GM13977 (cell line): ENCODE measurements around the gene ULK4.
"Not testable (repeated sequence)": the region's sequence is repeated elsewhere in the genome, so short reads cannot be mapped to it uniquely, and the experiment has no call there.

Experiments
- DNase-seq: peaks from one replicate; pipeline ENCODE4 v3.0.0; 2012; ENCODE audit warnings: low spot score
- in situ Hi-C: fragments of 300-500 bp; cut with MboI; formaldehyde crosslinking; loops from one replicate; pipeline ENCODE4 v1.12.0; 2022; ENCODE audit warnings: low sequenced_read_pairs, low pct_unique_long_range_greater_than_20kb, mixed read lengths, inconsistent platforms; ENCODE audit not compliant: unreplicated experiment
- TF ChIP-seq, protein P1 (sequence below): IDR thresholded peaks from 2 replicates; pipeline ENCODE4 v1.5.1; 2012; ENCODE audit warnings: mild to moderate bottlenecking, control low read depth; ENCODE audit not compliant: insufficient read depth; ENCODE audit errors: extremely low read depth, missing control alignments

The ULK4 gene

DNA sequence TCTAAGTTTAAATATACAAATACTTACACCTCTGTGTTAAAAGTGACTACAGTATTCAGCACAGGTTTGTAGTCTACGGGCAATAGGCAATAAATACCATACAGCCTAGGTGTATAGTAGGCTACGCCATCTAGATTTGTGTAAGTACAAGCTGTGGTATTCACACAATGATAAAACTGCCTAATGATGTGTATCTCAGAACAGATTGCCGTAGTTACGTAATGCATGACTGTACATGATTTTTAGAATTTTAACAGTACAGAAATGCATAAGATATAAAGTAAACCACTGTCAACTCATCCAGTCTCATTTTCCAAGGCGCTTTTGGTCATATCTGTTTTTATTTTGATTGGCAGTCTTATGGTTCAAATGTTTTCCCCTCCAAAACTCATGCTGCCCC lies 396.9 kb downstream of the ULK4 start:
- no peak for DNase-seq
- in situ Hi-C loops, result no loop called here

DNA sequence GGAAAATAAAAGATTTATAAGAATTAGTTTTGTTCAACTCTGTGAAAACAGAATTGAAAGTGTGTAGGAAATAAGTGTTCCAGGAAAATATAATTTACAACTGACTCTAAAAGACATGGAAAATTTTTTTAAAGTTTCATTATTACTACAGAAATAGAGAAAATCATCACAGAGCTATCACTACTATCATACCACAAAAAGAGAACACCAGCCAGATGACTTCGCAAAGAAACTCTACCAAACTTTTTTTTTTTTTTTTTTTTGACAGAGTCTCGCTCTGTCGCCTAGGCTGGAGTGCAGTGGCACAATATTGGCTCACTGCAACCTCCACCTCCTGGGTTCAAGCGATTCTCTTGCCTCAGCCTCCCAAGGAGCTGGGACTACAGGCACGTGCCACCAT lies 405.7 kb downstream of the ULK4 start:
- DNase-seq, in situ Hi-C loops: not testable (repeated sequence)

More for the DNA sequence above, 396.9 kb downstream of the ULK4 start:
- TF ChIP-seq, protein P1, sequence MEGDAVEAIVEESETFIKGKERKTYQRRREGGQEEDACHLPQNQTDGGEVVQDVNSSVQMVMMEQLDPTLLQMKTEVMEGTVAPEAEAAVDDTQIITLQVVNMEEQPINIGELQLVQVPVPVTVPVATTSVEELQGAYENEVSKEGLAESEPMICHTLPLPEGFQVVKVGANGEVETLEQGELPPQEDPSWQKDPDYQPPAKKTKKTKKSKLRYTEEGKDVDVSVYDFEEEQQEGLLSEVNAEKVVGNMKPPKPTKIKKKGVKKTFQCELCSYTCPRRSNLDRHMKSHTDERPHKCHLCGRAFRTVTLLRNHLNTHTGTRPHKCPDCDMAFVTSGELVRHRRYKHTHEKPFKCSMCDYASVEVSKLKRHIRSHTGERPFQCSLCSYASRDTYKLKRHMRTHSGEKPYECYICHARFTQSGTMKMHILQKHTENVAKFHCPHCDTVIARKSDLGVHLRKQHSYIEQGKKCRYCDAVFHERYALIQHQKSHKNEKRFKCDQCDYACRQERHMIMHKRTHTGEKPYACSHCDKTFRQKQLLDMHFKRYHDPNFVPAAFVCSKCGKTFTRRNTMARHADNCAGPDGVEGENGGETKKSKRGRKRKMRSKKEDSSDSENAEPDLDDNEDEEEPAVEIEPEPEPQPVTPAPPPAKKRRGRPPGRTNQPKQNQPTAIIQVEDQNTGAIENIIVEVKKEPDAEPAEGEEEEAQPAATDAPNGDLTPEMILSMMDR, result no peak

DNA sequence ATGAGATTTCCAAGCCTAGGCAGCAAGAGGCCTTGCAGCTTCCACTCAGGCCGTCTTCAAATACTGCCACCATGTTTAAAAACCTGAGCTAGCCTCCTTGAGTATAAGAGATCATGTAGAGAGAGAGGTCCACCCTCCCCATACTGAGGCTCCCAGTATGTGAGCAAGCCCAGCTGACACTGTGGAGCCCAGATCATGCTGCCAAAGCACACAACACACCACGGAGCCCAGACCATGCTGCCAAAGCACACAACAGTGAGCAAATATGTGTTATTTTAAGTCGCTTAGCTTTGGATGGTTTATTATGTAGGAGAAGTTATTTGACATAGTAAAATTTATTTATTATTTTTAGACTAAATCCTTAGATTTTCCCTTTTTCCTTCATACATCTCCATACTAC lies 428.9 kb downstream of the ULK4 start:
- no peak for DNase-seq
- in situ Hi-C loops, result no loop called here
- TF ChIP-seq, protein P1, result no peak

DNA sequence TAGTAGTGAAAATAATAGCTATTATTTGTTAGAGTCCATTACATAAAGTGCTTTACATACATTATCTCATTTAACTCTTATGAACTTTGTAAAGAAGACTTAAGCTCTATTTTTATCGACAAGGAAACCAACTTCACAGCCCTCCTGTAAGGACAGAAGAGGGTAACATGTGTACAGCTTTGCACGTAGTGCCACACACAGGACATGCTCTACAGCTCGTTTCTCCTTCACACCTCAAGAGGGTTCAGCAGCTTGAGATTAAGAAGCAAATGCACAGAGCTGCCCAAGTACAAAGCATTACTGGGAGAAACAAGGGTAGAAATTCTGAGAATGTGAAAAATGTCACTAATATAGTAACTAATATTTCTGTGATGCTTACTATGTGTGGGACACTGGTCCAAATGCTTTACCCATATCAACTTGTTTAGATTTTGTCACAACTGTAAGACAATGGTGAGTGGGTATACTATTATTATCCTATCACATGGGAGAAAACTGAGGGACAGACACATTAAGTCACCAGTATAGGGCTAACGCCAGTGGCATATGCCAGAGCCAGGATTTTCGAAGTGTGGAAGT lies 434.8 kb downstream of the ULK4 start:
- in situ Hi-C loops, result no loop called here
- DNase-seq, result no peak
- TF ChIP-seq, protein P1, result no peak

DNA sequence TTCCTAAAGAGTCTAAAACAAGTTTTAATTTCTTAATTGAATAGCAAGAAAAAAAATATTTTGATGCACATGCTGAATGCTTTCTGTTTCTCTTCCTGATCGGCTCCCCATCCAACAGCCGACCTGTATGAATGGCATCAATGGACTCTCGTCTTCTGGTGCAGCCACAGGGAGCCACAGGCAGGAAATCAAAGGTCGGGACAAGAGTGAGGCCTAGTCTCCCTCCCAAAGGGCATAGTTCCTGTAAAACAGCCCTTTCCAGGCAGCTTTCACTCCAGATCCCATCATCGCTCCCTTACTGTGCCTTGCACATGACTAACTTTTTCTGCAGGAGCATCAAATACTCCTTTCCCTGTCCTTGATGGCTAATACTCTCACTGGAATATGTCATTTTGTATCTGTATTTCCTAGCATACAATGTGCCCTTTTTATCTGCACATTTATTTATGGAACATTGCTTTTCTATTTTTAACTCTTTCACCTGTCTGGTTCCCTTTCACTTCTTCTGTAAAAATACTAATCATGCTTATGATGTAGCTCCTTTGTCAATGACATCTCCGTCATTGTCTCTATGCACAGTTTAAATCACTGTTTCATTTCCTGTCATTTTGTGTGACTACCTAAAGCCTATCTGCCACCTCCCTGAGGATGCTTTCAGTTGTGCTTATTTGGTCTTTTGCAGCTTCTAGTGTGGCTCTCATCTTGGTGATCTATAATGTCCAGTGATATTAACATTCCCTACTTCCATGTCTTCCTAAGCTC lies 436.4 kb downstream of the ULK4 start:
- DNase-seq, result peak; percentile 55
- TF ChIP-seq, protein P1, result no peak
- in situ Hi-C loops, result no loop called here

DNA sequence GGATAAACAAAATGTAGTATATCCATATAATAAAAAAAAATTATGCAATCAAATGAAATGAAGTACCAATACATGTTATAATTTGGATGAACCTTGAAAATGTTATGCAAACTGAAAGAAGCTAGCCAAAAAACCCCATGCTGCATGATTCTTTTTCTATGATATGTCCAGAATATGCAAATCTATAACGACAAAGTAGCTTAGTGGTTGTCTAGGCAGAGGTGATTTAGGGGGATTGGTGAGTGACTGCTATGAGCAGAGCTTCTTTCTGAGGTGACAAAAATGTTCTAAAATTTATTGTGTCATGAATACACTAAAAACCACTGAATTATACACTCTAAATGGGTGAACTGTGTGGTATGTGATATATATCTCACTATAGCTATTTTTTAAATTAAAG lies 438.0 kb downstream of the ULK4 start:
- TF ChIP-seq, protein P1, result no peak
- in situ Hi-C loops, result no loop called here

DNA sequence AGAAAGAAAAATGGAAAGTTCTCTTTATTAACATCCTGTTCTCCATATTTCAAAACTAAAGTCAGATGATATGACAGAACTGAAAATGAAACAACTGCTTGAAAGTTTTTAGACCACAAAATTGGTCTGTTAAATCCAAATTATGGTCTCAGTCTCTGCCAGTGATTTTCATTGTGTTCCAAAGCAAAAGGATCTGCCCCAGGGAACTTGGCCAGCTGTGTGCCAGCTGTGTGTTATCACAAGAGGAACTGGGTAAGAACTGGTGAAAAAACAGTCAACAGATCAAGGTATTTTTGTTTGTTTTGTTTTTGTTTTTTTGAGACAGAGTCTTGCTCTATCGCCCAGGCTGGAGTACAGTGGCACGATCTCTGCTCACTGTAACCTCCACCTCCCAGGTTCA lies 439.3 kb downstream of the ULK4 start:
- TF ChIP-seq, protein P1, result no peak
- in situ Hi-C loops, result no loop called here
- no peak for DNase-seq

More for the DNA sequence above, 438.0 kb downstream of the ULK4 start:
- DNase-seq, result no peak
